OCI-LY7 (cell line): ENCODE results near the gene EEF1AKMT3. TPM values are rescaled to one million over a fixed set of nuclear protein-coding genes. Genes with fewer than 3 reads are reported as not detected.

Experiments
- BruUV-seq: library from RNA; stranded (reverse); fragments of 400-500 nt; replicated peaks from 2 replicates; lab custom pipeline; 2021; lab: Mats Ljungman, UMichigan
- CTCF ChIA-PET: fragments of 300-600 bp; sonication (Branson Sonifier 250); formaldehyde crosslinking; loops from one replicate; lab custom pipeline; 2022; ENCODE audit warnings: antibody characterized with exemption; ENCODE audit not compliant: unreplicated experiment; lab: Charles Lee
- POLR2A ChIA-PET: fragments of 300-600 bp; sonication (Branson Sonifier 250); formaldehyde crosslinking; loops from one replicate; lab custom pipeline; 2022; ENCODE audit warnings: antibody characterized with exemption; lab: Charles Lee
- DNase-seq: peaks from one replicate; pipeline ENCODE4 v3.0.0-alpha.2; 2015; ENCODE audit warnings: low spot score
- H2AFZ ChIP-seq: fragments of 200-600 bp; sonication (generic), shearing (Covaris generic); 2 replicates; pipeline ENCODE4 v1.6.1; 2014; ENCODE audit warnings: mild to moderate bottlenecking, antibody characterized with exemption, low read length, moderate library complexity
- H3K27ac ChIP-seq: fragments of 200-600 bp; sonication (generic); 2 replicates; pipeline ENCODE4 v1.5.1; 2014; ENCODE audit warnings: mixed run types, low read depth, mild to moderate bottlenecking, moderate library complexity, low read length, inconsistent platforms; ENCODE audit not compliant: poor library complexity, severe bottlenecking
- H3K36me3 ChIP-seq: fragments of 200-600 bp; sonication (generic); 2 replicates; pipeline ENCODE4 v1.6.1; 2014; ENCODE audit warnings: mild to moderate bottlenecking, antibody characterized with exemption, low read length, moderate library complexity, mixed read lengths; ENCODE audit not compliant: insufficient read depth
- H3K4me1 ChIP-seq: fragments of 200-600 bp; sonication (generic); 2 replicates; pipeline ENCODE4 v1.5.1; 2014; ENCODE audit warnings: mild to moderate bottlenecking, low read length; ENCODE audit not compliant: insufficient read depth, poor library complexity, severe bottlenecking
- H3K4me2 ChIP-seq: fragments of 200-600 bp; sonication (generic); 2 replicates; pipeline ENCODE4 v1.6.1; 2014; ENCODE audit warnings: mild to moderate bottlenecking, low read length
- H3K4me3 ChIP-seq: fragments of 200-600 bp; sonication (generic); 2 replicates; pipeline ENCODE4 v1.5.1; 2014; ENCODE audit warnings: mild to moderate bottlenecking, low read depth, low read length; ENCODE audit not compliant: poor library complexity, severe bottlenecking
- H3K79me2 ChIP-seq: fragments of 200-600 bp; sonication (generic); 2 replicates; pipeline ENCODE4 v1.6.1; 2016; ENCODE audit warnings: low read depth, mild to moderate bottlenecking, low read length, moderate library complexity, mixed read lengths; ENCODE audit not compliant: insufficient read depth
- H3K9me2 ChIP-seq: fragments of 200-600 bp; sonication (generic); 2 replicates; pipeline ENCODE4 v1.6.1; 2016; ENCODE audit warnings: mild to moderate bottlenecking, low read length, mixed read lengths; ENCODE audit not compliant: insufficient read depth
- H3K9me3 ChIP-seq: fragments of 200-600 bp; sonication (generic); 2 replicates; pipeline ENCODE4 v1.6.1; 2014; ENCODE audit warnings: mild to moderate bottlenecking, mixed run types, low read length, mixed read lengths
- H4K20me1 ChIP-seq: fragments of 200-600 bp; sonication (generic); 2 replicates; pipeline ENCODE4 v1.6.1; 2014; ENCODE audit warnings: mild to moderate bottlenecking, antibody characterized with exemption, low read length, moderate library complexity, mixed read lengths; ENCODE audit not compliant: insufficient read depth
- CTCF ChIP-seq: fragments of 200-600 bp; sonication (generic); conservative IDR thresholded peaks from 2 replicates; pipeline ENCODE4 v1.5.1; 2014; ENCODE audit warnings: mild to moderate bottlenecking, antibody characterized with exemption, low read length, moderate library complexity, mixed read lengths
- EZH2phosphoT487 ChIP-seq: fragments of 200-600 bp; sonication (generic); IDR thresholded peaks from 2 replicates; pipeline ENCODE4 v1.6.1; 2018; ENCODE audit warnings: low read depth, borderline replicate concordance, mild to moderate bottlenecking, mixed run types, antibody characterized with exemption, low read length, moderate library complexity, mixed read lengths
- intact Hi-C: fragments of 100-400 bp; cut with micrococcal nuclease; formaldehyde crosslinking; loops from one replicate; pipeline ENCODE4 v1.10.0; 2022; ENCODE audit not compliant: unreplicated experiment
- total RNA-seq, 2 experiments: library from RNA; depleted of rRNA in 1 of 2; stranded (reverse); fragments of >200 nt in 1 of 2; shearing (Covaris generic) in 1 of 2; gene quantifications; 2 replicates each; pipeline ENCODE4 v1.2.3, GENCODE V29; 2014 to 2022

Gene EEF1AKMT3
- total RNA-seq, 2 experiments from 2014 or later, result 3.4 to 6.3 TPM

- no TSS peak for BruUV-seq
- peak; percentile 68 for DNase-seq
- intact Hi-C loops, result no loop called here
- H2AFZ ChIP-seq, result no peak overlapping the region
- POLR2A ChIA-PET, result interaction anchor here (1.0 to 1.1 kb wide), 2 partner anchors 13 to 136 kb away, joined by 3 read pairs; partner anchors contain the start of genes EEF1AKMT3 and METTL1
- H3K4me3 ChIP-seq, result no peak overlapping the region
- H3K27ac ChIP-seq, result no peak overlapping the region
- H3K4me2 ChIP-seq, result no peak overlapping the region
- CTCF ChIA-PET, result interaction anchor here (0.7 kb wide), 1 partner anchor 13 kb away, joined by 3 read pairs; the partner anchor contains the start of genes EEF1AKMT3 and METTL1
- peaks cover 13% of the 10 kb centered on the region for H3K4me1 ChIP-seq
- H3K36me3 ChIP-seq, result peaks cover 50% of the 10 kb centered on the region
- H3K79me2 ChIP-seq, result peaks cover 7% of the 10 kb centered on the region; the same call in 1 of the 2 replicates
- no peaks in the 10 kb centered on the region for H3K9me2 ChIP-seq
- no peaks in the 10 kb centered on the region for H3K9me3 ChIP-seq
- TF ChIP-seq CTCF (peak; percentile 87), EZH2phosphoT487 (no peak)
- peaks cover 10% of the 10 kb centered on the region; the same call in 1 of the 2 replicates for H4K20me1 ChIP-seq
Measured at GRCh38 chr12:57759360-57759980, 12.9 kb upstream of the EEF1AKMT3 start.

GRCh38 chr12:57760347-57760982 is 11.9 kb upstream of the EEF1AKMT3 start:
- intact Hi-C loops, result no loop called here
- Histone ChIP-seq H3K9me3 (no peaks in the 10 kb centered on the region), H3K36me3 (peaks cover 50% of the 10 kb centered on the region), H3K4me1 (peaks cover 19% of the 10 kb centered on the region), H3K79me2 (peaks cover 7% of the 10 kb centered on the region; the same call in 1 of the 2 replicates), H4K20me1 (peaks cover 10% of the 10 kb centered on the region; the same call in 1 of the 2 replicates), H3K4me3 (no peak overlapping the region), H3K27ac (no peak overlapping the region), H3K4me2 (no peak overlapping the region), H2AFZ (no peak overlapping the region), H3K9me2 (no peaks in the 10 kb centered on the region)
- TF ChIP-seq CTCF (no peak), EZH2phosphoT487 (no peak)
- POLR2A ChIA-PET, result interaction anchor here (1.0 kb wide), 1 partner anchor 135 kb away, joined by 3 read pairs; no protein-coding TSS in a partner anchor
- DNase-seq, result no peak
- CTCF ChIA-PET, result no interaction called here
- BruUV-seq, result no TSS peak
